Ovary (tissue), 3 donors: ENCODE results near the gene KCNQ5.

Experiments used
- EP300 ChIP-seq: sonication (generic); formaldehyde crosslinking; IDR thresholded peaks from one replicate; pipeline ENCODE4 v1.6.1; 2017; ENCODE audit warnings: antibody characterized with exemption
- TF ChIP-seq, protein P1 (sequence below), 3 donors: fragments of 450-650 bp in 2 of 3; fragments of 200-600 bp in 1 of 3; IDR thresholded peaks; one replicate each; pipeline versions ENCODE4 v1.5.1 to v1.8.0; 2016 to 2022; ENCODE audit warnings: antibody characterized with exemption in 3 of 3, mild to moderate bottlenecking in 1 of 3
- donor health status: DM: no; HTN: no; CAD: no.

DNA sequence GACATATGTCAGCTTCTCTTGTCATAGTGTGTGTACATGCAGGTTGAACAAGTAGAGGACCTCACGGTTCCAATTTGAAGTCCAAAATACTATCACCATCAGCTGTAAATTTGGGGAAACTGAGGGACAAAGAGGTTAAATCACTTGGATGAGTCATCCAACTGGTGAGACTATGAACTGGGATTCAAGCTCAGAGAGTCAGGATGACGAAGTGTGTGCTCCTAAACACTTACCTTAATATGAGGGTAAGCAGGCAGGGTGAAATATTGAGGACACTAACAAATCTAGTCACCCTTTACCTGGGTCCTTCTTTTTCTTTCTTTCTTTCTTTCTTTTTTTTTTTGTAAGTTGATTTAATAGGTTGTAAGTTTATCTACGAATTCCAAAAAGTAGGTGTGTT is 198.3 kb downstream of the KCNQ5 start:
- TF ChIP-seq, protein P1, sequence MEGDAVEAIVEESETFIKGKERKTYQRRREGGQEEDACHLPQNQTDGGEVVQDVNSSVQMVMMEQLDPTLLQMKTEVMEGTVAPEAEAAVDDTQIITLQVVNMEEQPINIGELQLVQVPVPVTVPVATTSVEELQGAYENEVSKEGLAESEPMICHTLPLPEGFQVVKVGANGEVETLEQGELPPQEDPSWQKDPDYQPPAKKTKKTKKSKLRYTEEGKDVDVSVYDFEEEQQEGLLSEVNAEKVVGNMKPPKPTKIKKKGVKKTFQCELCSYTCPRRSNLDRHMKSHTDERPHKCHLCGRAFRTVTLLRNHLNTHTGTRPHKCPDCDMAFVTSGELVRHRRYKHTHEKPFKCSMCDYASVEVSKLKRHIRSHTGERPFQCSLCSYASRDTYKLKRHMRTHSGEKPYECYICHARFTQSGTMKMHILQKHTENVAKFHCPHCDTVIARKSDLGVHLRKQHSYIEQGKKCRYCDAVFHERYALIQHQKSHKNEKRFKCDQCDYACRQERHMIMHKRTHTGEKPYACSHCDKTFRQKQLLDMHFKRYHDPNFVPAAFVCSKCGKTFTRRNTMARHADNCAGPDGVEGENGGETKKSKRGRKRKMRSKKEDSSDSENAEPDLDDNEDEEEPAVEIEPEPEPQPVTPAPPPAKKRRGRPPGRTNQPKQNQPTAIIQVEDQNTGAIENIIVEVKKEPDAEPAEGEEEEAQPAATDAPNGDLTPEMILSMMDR (IDR thresholded peaks at IDR 0.05) = no peak
- TF ChIP-seq EP300 = no peak
